SK-MEL-5 (cell line): Measurements from ENCODE around the gene ZNF598. TPM values are rescaled to one million over a fixed set of nuclear protein-coding genes. Genes with fewer than 3 reads are reported as not detected.

Source experiments
- DNase-seq: peaks from one replicate; pipeline ENCODE4 v3.0.0-alpha.2; 2016; ENCODE audit warnings: low read depth, low spot score
- in situ Hi-C: cut with HindIII; loops from 2 replicates; pipeline ENCODE4 v1.10.0; 2016; ENCODE audit warnings: low sequenced_read_pairs, high pct_unique_total_duplicates, low pct_unique_long_range_greater_than_20kb
- total RNA-seq: library from RNA; depleted of rRNA; stranded (reverse); fragments of >200 nt; shearing (Covaris generic); gene quantifications from 2 replicates; pipeline ENCODE4 v1.2.3, GENCODE V29; 2014

ZNF598 gene
- total RNA-seq, 1 experiment from 2014 or later = 10.7 TPM

GRCh38 chr16:1989209-1990100 is 20.2 kb downstream of the ZNF598 start, which contains the start of gene SYNGR3:
TSS of gene SYNGR3 (plus strand) at chr16:1989970. CDS start at chr16:1990103, 133 bp downstream.
- in situ Hi-C loops = no loop called here

GRCh38 chr16:1987198-1987597 is 22.4 kb downstream of the ZNF598 start:
- in situ Hi-C loops = no loop called here
- no peak for DNase-seq

More at GRCh38 chr16:1989209-1990100, 20.2 kb downstream of the ZNF598 start, which contains the start of gene SYNGR3:
- DNase-seq = no peak

GRCh38 chr16:1985466-1986150 is 24.0 kb downstream of the ZNF598 start:
- in situ Hi-C loops = no loop called here
- DNase-seq = no peak

- no peak for DNase-seq
- in situ Hi-C loops = no loop called here
These were observed 25.0 kb downstream of the ZNF598 start for GRCh38 chr16:1984347-1985225.

GRCh38 chr16:1983544-1984346 is 25.9 kb downstream of the ZNF598 start, which contains the start of gene GFER:
TSS of gene GFER (plus strand) at chr16:1984193. CDS start at chr16:1984219, 26 bp downstream.
- DNase-seq = peak; percentile 87
- in situ Hi-C loops = no loop called here

GRCh38 chr16:1982991-1983543 is 26.6 kb downstream of the ZNF598 start:
- in situ Hi-C loops = no loop called here
- DNase-seq = no peak

GRCh38 chr16:1982013-1982433 is 27.6 kb downstream of the ZNF598 start:
- in situ Hi-C loops = no loop called here
- peak; percentile 71 for DNase-seq

GRCh38 chr16:1981398-1981836 is 28.2 kb downstream of the ZNF598 start, which contains the start of gene NOXO1:
TSS of gene NOXO1 (minus strand) at chr16:1981469. CDS start at chr16:1981179, 290 bp downstream.
- in situ Hi-C loops = no loop called here
- no peak for DNase-seq

- in situ Hi-C loops = no loop called here
- DNase-seq = no peak
These were observed 28.9 kb downstream of the ZNF598 start for GRCh38 chr16:1980770-1981087.

- DNase-seq = no peak
- in situ Hi-C loops = no loop called here
These were observed 29.4 kb downstream of the ZNF598 start for GRCh38 chr16:1980030-1980769.

GRCh38 chr16:1979271-1980029 is 30.2 kb downstream of the ZNF598 start:
- DNase-seq = no peak
- in situ Hi-C loops = no loop called here

GRCh38 chr16:1978476-1979120 is 31.0 kb downstream of the ZNF598 start:
- in situ Hi-C loops = no loop called here
- DNase-seq = no peak

- DNase-seq = no peak
- in situ Hi-C loops = no loop called here
These were observed 31.7 kb downstream of the ZNF598 start for GRCh38 chr16:1977875-1978268.

- in situ Hi-C loops = no loop called here
- no peak for DNase-seq
These were observed 32.4 kb downstream of the ZNF598 start for GRCh38 chr16:1976951-1977874.
